Measurements from ENCODE around the gene COX6A1.

DNA sequence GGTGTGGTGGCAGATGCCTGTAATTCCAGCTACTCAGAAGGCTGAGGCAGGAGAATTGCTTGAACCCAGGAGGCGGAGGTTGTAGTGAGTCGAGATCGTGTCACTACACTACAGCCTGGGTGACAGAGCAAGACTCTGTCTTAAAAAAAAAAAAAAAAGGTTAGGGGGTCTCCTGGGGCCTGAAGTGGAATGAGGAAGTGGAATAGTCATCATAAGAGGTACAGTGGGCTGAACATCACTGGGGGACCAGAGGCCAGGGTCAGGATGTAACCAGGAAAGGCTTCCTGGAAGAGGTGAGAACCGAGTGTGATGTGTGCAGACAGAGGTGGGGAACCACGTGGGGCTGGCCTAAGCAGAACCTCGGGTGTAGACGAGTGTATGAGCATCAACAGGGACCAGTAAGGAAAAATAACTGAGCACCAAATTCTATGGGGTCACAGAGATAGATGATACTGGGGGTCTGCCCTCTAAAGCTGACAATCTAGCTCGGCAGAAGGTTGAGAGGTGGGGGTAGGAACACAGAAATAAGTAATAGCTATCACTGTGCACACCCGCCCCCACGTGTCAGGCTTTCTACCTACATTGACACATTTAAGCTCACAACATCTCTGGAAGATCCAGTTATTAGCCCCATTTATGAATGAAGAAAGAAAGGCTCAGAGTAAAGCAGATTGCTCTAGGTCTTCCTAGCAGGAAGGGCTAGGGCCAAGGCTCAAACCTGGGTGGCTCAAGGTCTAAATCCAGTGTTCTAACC is 5.0 kb upstream of the COX6A1 start:
- TF ChIP-seq, protein P1, sequence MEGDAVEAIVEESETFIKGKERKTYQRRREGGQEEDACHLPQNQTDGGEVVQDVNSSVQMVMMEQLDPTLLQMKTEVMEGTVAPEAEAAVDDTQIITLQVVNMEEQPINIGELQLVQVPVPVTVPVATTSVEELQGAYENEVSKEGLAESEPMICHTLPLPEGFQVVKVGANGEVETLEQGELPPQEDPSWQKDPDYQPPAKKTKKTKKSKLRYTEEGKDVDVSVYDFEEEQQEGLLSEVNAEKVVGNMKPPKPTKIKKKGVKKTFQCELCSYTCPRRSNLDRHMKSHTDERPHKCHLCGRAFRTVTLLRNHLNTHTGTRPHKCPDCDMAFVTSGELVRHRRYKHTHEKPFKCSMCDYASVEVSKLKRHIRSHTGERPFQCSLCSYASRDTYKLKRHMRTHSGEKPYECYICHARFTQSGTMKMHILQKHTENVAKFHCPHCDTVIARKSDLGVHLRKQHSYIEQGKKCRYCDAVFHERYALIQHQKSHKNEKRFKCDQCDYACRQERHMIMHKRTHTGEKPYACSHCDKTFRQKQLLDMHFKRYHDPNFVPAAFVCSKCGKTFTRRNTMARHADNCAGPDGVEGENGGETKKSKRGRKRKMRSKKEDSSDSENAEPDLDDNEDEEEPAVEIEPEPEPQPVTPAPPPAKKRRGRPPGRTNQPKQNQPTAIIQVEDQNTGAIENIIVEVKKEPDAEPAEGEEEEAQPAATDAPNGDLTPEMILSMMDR (conservative IDR thresholded peaks at IDR 0.05; ENCODE audit: low read depth, low read length) = no peak
- TF ChIP-seq EZH2 (IDR thresholded peaks at IDR 0.05; ENCODE audit: low read length, unreplicated experiment) = no peak

Measured in PC-3 (cell line).